ENCODE data around the gene ASAP3.

The ASAP3 gene

DNA sequence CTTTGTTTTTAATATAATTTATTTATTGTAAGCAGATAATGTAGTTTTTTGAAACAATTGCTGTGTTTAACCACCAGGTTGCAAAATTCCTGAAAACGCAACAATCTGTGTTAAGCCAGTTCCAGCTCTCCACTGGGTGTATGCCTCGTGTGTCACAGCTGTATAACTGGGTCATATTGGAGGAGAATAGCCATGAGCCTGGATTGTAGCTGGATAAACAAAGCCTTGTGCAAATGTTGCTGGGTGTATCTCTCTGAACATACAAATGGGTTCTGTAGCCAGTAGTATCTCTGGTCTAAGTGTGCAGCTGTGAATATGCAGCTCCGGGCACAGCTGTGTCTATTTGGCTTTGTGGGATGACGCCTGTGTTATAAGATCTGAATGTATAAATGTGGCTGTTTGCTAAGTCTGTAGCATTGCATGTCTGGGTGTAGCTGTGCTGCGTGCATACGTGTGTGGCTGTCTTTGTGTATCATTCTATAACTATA is 62.2 kb downstream of the ASAP3 start:
- no peak for DNase-seq (ENCODE audit: extremely low read depth, low read depth)
- TF ChIP-seq, protein P1, sequence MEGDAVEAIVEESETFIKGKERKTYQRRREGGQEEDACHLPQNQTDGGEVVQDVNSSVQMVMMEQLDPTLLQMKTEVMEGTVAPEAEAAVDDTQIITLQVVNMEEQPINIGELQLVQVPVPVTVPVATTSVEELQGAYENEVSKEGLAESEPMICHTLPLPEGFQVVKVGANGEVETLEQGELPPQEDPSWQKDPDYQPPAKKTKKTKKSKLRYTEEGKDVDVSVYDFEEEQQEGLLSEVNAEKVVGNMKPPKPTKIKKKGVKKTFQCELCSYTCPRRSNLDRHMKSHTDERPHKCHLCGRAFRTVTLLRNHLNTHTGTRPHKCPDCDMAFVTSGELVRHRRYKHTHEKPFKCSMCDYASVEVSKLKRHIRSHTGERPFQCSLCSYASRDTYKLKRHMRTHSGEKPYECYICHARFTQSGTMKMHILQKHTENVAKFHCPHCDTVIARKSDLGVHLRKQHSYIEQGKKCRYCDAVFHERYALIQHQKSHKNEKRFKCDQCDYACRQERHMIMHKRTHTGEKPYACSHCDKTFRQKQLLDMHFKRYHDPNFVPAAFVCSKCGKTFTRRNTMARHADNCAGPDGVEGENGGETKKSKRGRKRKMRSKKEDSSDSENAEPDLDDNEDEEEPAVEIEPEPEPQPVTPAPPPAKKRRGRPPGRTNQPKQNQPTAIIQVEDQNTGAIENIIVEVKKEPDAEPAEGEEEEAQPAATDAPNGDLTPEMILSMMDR (IDR thresholded peaks at IDR 0.05; ENCODE audit: low read depth, low read length) = peak; percentile 17

DNA sequence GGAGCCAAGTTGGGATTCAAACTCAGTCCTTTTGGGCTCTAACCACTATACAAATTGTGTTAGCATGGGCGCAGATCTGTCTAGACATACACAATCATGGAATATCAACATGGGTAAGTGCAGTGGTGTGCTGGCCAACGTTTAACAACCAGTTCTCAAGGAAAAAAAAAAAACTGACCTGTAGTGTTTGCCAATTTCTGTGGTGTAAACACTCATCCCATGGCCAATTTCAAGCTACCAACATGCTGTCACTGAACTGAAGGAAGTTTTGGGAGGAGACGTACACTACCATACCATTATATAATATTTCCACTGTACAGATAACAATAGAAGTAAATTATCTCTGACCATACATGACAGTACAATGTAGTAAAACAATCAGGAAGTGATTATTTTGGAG is 62.6 kb downstream of the ASAP3 start:
- TF ChIP-seq, protein P1 (IDR thresholded peaks at IDR 0.05; ENCODE audit: low read depth, low read length) = no peak
- DNase-seq (ENCODE audit: extremely low read depth, low read depth) = no peak

DNA sequence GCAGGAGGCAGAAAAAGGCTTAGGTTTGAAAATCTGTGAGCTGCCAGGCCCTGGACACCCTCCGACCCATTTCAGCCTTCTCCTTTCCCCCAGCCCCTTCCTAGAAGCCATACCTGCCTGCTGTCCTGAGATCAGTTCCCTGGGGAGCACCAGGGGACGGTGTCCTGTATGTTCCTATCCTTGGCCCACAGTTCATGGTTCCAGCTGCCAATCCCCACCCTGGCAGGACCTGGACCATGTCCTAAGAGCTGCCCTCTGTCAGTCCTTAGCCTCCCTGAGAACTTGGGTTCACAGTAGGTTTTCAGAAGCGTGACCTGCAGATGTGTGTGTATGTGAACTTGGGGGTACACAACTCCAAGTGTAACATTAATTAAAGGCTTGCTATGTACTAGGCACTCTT is 63.2 kb downstream of the ASAP3 start:
- TF ChIP-seq, protein P1 (IDR thresholded peaks at IDR 0.05; ENCODE audit: low read depth, low read length) = no peak
- no peak for DNase-seq (ENCODE audit: extremely low read depth, low read depth)

DNA sequence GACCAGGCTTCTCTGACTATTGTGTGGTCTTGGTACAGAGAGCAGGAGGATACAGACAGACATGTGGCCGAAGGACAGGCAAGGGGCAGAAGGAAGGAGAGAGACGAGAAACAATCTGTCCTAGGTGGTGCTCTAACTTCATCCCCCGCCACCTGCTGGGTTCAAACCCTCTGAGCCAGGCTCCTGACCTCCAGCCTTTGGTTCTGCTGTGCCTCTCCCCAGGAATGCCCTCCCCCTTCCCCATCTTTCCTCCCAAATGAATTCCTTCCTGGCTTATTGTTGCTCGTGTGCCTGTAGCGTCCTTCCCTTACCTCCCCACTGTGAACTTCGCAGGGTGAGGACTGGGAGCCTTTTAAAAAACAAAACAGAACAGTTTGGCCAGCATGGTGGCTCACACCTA is 64.8 kb downstream of the ASAP3 start:
- TF ChIP-seq, protein P1 (IDR thresholded peaks at IDR 0.05; ENCODE audit: low read depth, low read length) = no peak
- no peak for DNase-seq (ENCODE audit: extremely low read depth, low read depth)

DNA sequence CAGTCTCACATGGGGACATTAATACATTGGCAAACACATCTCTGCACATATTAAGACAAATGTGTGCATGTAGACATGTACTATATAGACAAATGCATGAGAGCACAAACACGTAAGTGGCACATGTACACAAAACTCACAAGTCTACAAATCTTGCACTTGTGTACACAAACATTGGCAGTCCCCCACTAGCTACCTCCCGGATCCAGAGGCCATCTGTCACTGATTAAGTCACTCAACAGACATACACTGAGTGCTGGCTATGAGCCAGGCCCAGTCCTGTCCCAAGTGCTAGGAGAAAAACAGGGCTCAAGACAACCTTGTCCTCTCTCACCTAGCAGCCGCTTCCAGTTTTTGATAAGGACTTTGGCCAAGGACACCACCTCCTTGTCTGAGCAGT is 66.4 kb downstream of the ASAP3 start:
- no peak for DNase-seq (ENCODE audit: extremely low read depth, low read depth)
- TF ChIP-seq, protein P1 (IDR thresholded peaks at IDR 0.05; ENCODE audit: low read depth, low read length) = no peak

DNA sequence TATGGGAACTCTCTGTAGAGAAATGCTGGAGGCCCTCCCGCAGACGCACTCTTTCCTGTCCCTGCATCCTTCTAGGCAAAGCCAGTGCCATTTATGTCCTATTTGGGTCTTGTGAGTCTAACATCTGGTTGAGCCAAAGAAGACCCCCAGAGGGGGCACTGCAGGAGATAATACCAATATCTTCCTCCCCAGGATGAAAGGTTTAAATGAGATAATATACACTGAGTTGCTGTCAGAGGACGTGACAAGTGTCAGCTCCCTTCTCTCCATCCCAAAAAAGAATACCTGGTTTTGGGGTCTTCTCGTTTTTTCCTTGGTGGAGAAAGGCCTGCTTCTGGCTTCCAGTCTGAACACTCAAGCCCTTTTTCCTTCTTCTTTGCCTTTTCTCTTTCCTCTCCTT is 67.0 kb downstream of the ASAP3 start:
- DNase-seq (ENCODE audit: extremely low read depth, low read depth) = no peak
- TF ChIP-seq, protein P1 (IDR thresholded peaks at IDR 0.05; ENCODE audit: low read depth, low read length) = no peak

DNA sequence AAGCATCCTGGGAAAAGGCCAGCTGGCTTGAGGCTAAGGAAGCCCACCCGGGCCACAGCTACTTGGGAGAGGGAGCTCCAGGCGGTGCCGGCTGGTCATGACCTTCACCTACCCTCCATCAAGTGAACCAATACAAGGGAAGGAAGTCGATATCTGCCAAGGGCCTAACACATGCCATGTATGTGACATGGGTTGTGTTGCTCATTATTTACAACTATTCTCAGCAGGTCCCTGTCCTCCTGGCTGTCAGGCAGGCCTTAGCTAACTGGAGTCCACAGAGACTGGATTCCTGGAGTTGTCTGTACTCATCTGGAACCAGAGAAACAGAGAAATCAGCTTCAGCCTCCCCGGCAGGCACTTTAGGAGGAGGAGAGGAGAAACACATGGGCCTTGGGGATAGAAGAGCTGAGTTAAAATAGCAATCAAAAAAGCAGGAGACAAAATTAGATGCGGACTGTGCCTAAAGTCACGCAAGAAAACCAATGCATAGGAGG is 75.1 kb downstream of the ASAP3 start:
- TF ChIP-seq, protein P1 (IDR thresholded peaks at IDR 0.05; ENCODE audit: low read depth, low read length) = no peak
- DNase-seq (ENCODE audit: extremely low read depth, low read depth) = no peak

All from AG09319 (cell line).